Prostate gland (tissue), 2 donors: Measurements from ENCODE around the gene HUNK. TPM values are rescaled to one million over a fixed set of nuclear protein-coding genes. Genes with fewer than 3 reads are reported as not detected.

Experiments
- DNase-seq: peaks from one replicate; pipeline ENCODE4 v3.0.0-alpha.2; 2019; ENCODE audit warnings: low spot score
- H3K27ac ChIP-seq, 2 donors: fragments of 200-600 bp; sonication (generic); 2 replicates each; pipeline ENCODE4 v1.5.1; 2017 to 2019
- H3K27me3 ChIP-seq: fragments of 200-600 bp; sonication (generic); replicated peaks from 2 replicates; pipeline ENCODE4 v1.5.1; 2019; ENCODE audit not compliant: insufficient read depth
- H3K36me3 ChIP-seq, 2 donors: fragments of 200-600 bp; sonication (generic); 1 replicate in 1 of 2; 2 replicates in 1 of 2; pipeline versions ENCODE4 v1.5.1 to v1.8.1; 2017 to 2019
- H3K4me1 ChIP-seq: fragments of 200-600 bp; sonication (generic); replicated peaks from 2 replicates; pipeline ENCODE4 v1.5.1; 2019
- H3K4me3 ChIP-seq, 2 donors: fragments of 200-600 bp; sonication (generic); 2 replicates each; pipeline ENCODE4 v1.5.1; 2017 to 2019
- H3K9me3 ChIP-seq: fragments of 200-600 bp; sonication (generic); 2 replicates; pipeline ENCODE4 v1.5.1; 2017
- CTCF ChIP-seq, 4 experiments: fragments of 200-600 bp in 2 of 4; fragments of 450-650 bp in 2 of 4; sonication (generic) in 2 of 4; IDR thresholded peaks; 1 replicate in 3 of 4; 2 replicates in 1 of 4; pipeline ENCODE4 v1.5.1; 2016 to 2019; ENCODE audit warnings: antibody characterized with exemption in 4 of 4, mild to moderate bottlenecking in 2 of 4, moderate library complexity in 2 of 4
- POLR2A ChIP-seq: fragments of 450-650 bp; IDR thresholded peaks from one replicate; pipeline ENCODE4 v1.6.1; 2016; ENCODE audit warnings: antibody characterized with exemption, mild to moderate bottlenecking
- POLR2AphosphoS5 ChIP-seq: sonication (generic); formaldehyde crosslinking; IDR thresholded peaks from one replicate; pipeline ENCODE4 v1.6.1; 2017; ENCODE audit warnings: antibody characterized with exemption
- WGBS: methylation state at CpG from one replicate; pipeline ENCODE4 v1.1.5; 2018; 5-methylcytosine and 5-hydroxymethylcytosine counted together
- intact Hi-C: fragments of 100-400 bp; cut with DNase I; formaldehyde crosslinking; loops from one replicate; pipeline ENCODE4 v1.14.2; 2022
- total RNA-seq, 2 donors: library from RNA; depleted of rRNA; stranded (reverse); fragments of >200 nt; gene quantifications; one replicate each; pipeline ENCODE4 v1.1.0, GENCODE V29; 2016

Gene HUNK
- total RNA-seq, 2 donors from 2014 or later, result 3.7 to 5.0 TPM

DNA sequence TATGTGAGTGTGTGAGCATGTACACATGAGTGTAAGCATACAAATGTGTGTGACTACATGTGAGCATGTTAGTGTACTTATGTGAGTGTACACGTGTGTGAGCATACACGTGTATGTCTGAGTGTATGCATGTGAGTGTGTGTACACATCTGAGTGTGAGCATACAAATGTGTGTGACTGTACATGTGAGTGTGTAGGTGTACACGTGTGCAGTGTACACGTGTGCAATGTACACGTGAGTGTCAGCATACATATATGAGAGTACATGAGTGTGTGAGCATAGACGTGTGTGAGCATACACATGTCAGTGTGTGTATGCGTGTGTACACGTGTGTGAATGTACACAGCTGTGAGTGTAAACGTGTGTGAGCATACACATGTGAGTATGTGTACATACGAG lies 170.6 kb downstream of the HUNK start:
- intact Hi-C loops, result no loop called here
- Histone ChIP-seq H3K27ac (no peak overlapping the region), H3K4me1 (no peaks in the 10 kb centered on the region), H3K27me3 (no peaks in the 10 kb centered on the region), H3K36me3 (no peaks in the 10 kb centered on the region), H3K9me3 (no peaks in the 10 kb centered on the region), H3K4me3 (no peak overlapping the region)
- TF ChIP-seq CTCF (IDR thresholded peaks at IDR 0.05) (no peak), POLR2AphosphoS5 (no peak), POLR2A (no peak)
- 92% methylated on average over 10 of the region's 10 CpGs for WGBS
- DNase-seq, result no peak

DNA sequence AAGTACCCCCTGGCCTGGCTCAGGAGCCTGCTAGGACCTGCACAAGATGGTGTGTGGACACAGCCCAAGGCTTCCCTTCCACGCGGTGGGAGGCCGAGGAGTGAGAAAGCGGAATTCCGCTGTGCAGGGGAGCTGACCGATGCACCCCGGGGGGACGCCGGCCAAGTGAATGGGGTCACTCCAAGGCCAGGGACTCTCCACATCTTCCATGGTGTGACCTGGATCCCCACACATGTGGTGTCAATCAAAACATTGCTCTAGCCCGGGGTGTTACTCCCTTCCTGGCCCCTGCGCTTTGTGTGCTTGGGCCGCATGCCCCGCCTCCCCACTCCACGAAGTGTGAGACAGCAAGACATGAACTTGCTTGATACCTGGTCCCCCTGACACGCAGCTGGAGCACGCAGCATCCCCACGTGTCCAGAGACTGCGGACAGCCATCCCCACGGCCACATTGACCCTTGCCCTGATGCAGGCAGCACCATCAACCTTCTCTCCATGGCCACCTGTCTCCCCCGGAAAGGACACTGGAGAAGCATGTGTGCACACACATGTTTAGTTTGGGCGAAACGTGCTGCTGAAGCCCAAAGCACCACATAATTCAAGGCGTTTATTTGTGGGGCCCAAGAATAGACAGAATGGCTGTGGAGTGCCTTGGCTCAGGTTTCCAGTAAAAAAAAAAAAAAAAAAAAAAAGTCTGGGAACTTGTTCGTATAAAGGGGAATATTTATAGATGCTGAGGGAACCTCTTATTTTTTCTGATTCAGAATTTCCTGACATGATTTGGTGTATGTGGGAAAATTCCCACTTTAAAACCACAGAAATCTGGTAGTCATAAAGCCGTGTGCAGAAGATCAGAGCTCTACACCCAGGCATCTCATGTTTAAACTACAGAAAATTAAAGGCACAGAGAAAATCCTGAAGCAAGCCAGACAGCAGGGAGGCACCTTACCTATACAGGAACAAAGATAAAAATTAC lies 171.7 kb downstream of the HUNK start:
- Histone ChIP-seq H3K9me3 (no peaks in the 10 kb centered on the region), H3K36me3 (no peaks in the 10 kb centered on the region), H3K4me1 (no peaks in the 10 kb centered on the region), H3K27me3 (no peaks in the 10 kb centered on the region), H3K27ac (no peak overlapping the region), H3K4me3 (no peak overlapping the region)
- WGBS, result 75% methylated on average over 25 of the region's 25 CpGs
- intact Hi-C loops, result no loop called here
- DNase-seq, result no peak
- TF ChIP-seq POLR2AphosphoS5, result no peak
- no peak for TF ChIP-seq CTCF (IDR thresholded peaks at IDR 0.05)
- TF ChIP-seq POLR2A, result no peak

DNA sequence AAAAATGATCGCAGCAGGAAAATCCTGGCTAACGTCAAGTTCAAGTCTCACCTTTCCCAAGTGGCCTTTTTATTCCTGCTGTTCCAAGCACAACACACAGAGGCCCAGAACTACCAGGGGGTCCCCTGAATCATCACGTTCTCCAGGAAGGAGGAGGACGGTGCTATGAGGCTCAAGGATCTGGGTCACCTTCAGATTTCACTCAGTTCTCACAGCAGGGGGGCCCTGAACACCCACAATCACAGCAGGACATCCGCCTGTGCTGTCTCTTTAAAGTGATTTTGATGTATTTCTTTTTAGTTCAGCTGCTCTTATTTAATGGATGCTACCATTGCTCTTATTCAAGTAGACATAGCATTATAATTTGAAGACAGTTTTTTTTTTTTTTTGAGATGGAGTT lies 173.4 kb downstream of the HUNK start:
- H3K27me3 ChIP-seq, result no peaks in the 10 kb centered on the region
- H3K9me3 ChIP-seq, result no peaks in the 10 kb centered on the region
- TF ChIP-seq POLR2AphosphoS5 (no peak), CTCF (IDR thresholded peaks at IDR 0.05) (no peak), POLR2A (no peak)
- intact Hi-C loops, result no loop called here
- WGBS, result 82% methylated on average over 5 of the region's 5 CpGs
- no peak overlapping the region for H3K27ac ChIP-seq
- H3K4me1 ChIP-seq, result no peaks in the 10 kb centered on the region
- DNase-seq, result no peak
- no peaks in the 10 kb centered on the region for H3K36me3 ChIP-seq
- no peak overlapping the region for H3K4me3 ChIP-seq

DNA sequence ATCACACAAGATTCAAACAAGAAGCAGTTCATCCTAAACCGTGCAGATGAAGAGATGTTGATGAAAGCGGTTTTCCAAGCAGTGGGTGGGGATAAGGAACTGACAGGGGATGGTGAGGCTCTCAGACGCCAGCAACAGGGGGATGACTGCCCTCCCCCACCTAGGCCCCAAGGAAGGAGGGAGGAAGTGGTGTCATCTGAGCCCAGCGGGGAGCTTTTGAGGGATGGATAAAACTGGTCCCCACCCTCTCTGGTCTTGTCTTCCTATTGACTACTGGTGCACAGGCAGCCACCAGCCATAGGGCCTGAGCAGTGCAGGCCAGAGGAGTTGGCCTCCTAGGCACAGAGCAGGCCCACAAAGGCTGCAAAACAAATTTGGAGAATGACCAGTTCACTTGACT lies 175.5 kb downstream of the HUNK start:
- H3K9me3 ChIP-seq, result no peaks in the 10 kb centered on the region
- H3K36me3 ChIP-seq, result no peaks in the 10 kb centered on the region
- no peak overlapping the region for H3K4me3 ChIP-seq
- H3K27ac ChIP-seq, result no peak overlapping the region
- WGBS, result 58% methylated on average over 4 of the region's 4 CpGs
- H3K4me1 ChIP-seq, result no peaks in the 10 kb centered on the region
- intact Hi-C loops, result no loop called here
- H3K27me3 ChIP-seq, result no peaks in the 10 kb centered on the region
- TF ChIP-seq CTCF (IDR thresholded peaks at IDR 0.05) (no peak), POLR2AphosphoS5 (no peak), POLR2A (no peak)
- no peak for DNase-seq

Other genes with a start within 250 kb of the HUNK start
- 100 to 1,000 TPM; 165 to 282 TPM for gene SOD1, start 213.3 kb upstream of the HUNK start, total RNA-seq
- gene SCAF4, start 140.9 kb upstream of the HUNK start, total RNA-seq, result 10 to 100 TPM; 12.6 to 29.5 TPM